HEK293 (cell line): ENCODE results near the gene UAP1.

Source experiments
- CTCF ChIP-seq: fragments of 450-650 bp; formaldehyde crosslinking; IDR thresholded peaks from 2 replicates; pipeline ENCODE4 v1.5.1; 2016; ENCODE audit warnings: missing biosample characterization, missing genetic modification characterization
- KLF16 ChIP-seq: fragments of 450-650 bp; formaldehyde crosslinking; IDR thresholded peaks from 2 replicates; pipeline ENCODE4 v1.5.1; 2017; ENCODE audit warnings: missing biosample characterization, missing genetic modification characterization
- ZNF248 ChIP-seq: fragments of 450-650 bp; formaldehyde crosslinking; IDR thresholded peaks from 2 replicates; pipeline ENCODE4 v1.5.1; 2017; ENCODE audit warnings: missing biosample characterization, missing genetic modification characterization
- ZNF596 ChIP-seq: fragments of 450-650 bp; IDR thresholded peaks from 2 replicates; pipeline ENCODE4 v1.5.0; 2018; ENCODE audit warnings: missing biosample characterization, mild to moderate bottlenecking, missing genetic modification characterization, moderate library complexity
- ZNF670 ChIP-seq: fragments of 450-650 bp; formaldehyde crosslinking; IDR thresholded peaks from 2 replicates; pipeline ENCODE4 v1.5.1; 2016; ENCODE audit warnings: missing biosample characterization, missing genetic modification characterization, low read depth
- ZNF768 ChIP-seq: fragments of 450-650 bp; formaldehyde crosslinking; IDR thresholded peaks from 2 replicates; pipeline ENCODE4 v1.5.1; 2018; ENCODE audit warnings: missing biosample characterization, mild to moderate bottlenecking, missing genetic modification characterization

- TF ChIP-seq ZNF670 = no peak
- TF ChIP-seq CTCF (tag by site-specific recombination) = no peak
- TF ChIP-seq ZNF248 (tag by site-specific recombination) = no peak
- TF ChIP-seq KLF16 (tag by site-specific recombination) = no peak
- no peak for TF ChIP-seq ZNF768 (tag by site-specific recombination)
- TF ChIP-seq ZNF596 (tag by site-specific recombination) = no peak
Measured at GRCh38 chr1:162549001-162549400, 12.5 kb upstream of the UAP1 start.
